GM18499 (cell line): Measurements from ENCODE around the gene PLPP6.
A peak's percentile ranks its signal among the peaks of the same experiment; 100 is the strongest.

Source experiments
- ATAC-seq: cut with Tn5 transposase; IDR thresholded peaks from one replicate; pipeline ENCODE4 v1.9.1; 2021; ENCODE audit warnings: moderate number of reproducible peaks; ENCODE audit not compliant: insufficient read depth, unreplicated experiment

Gene PLPP6

GRCh38 chr9:4661165-4661564, 929 bp upstream of the PLPP6 start:
- ATAC-seq, result no peak

- ATAC-seq, result no peak
These were observed 483 bp upstream of the PLPP6 start for GRCh38 chr9:4661611-4662010.

DNA sequence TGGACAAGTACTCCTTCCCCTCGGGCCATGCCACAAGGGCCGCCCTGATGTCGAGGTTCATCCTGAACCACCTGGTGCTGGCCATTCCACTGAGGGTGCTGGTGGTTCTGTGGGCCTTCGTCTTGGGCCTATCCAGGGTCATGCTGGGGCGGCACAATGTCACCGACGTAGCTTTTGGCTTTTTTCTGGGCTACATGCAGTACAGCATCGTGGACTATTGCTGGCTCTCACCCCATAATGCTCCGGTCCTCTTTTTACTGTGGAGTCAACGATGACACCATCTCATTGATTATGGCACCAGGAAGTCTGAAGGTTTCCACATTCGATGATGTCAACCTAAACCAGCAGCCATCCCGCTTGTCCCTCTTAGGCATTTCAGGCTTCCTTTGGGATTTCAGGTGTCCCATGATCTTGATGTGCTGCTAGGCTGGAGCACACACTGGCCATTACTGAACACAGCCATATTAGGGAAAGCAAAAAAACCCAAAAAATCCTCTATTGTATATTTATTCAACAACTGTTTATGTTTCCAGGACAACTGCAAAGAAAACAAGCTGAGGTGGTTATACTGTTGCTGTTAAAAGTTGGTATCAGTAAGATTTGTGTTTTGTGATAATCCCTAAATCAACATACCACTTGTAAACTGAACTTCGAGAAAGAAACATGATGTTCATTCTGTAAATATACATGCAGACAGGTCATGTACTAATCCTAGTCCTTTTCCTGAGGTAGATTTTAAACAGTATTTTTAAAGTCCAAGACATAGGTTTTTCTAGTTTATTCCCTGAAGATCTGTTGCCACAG, 1.1 kb downstream of the PLPP6 start:
- no peak for ATAC-seq

GRCh38 chr9:4663956-4664355, 1.9 kb downstream of the PLPP6 start:
- no peak for ATAC-seq

DNA sequence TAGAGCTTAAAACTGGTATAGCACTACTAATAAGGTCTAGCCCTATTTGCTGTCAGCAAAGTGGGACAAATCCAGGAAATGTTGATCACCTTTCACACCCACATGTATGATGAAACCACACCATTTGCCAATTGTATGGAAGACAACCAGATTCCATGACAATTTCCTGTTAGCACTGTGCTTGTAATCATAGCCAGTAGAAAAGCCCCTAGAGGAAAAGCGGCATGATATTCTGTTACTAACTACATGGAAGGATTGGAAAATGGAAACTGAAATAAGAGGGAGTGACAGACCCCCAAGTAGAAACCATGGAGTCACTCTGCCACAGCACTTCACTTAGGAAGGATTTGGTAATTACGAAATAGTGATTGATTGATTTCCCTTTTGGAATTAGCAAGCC, 3.3 kb downstream of the PLPP6 start:
- ATAC-seq, result no peak

GRCh38 chr9:4666042-4666699, 4.1 kb downstream of the PLPP6 start, which contains the start of gene SPATA6L:
Gene SPATA6L, minus strand, starts transcription at chr9:4666480. Its CDS starts 230 bp downstream, at chr9:4666250.
- no peak for ATAC-seq

- no peak for ATAC-seq
These were observed 5.6 kb downstream of the PLPP6 start for GRCh38 chr9:4667681-4668080.

DNA sequence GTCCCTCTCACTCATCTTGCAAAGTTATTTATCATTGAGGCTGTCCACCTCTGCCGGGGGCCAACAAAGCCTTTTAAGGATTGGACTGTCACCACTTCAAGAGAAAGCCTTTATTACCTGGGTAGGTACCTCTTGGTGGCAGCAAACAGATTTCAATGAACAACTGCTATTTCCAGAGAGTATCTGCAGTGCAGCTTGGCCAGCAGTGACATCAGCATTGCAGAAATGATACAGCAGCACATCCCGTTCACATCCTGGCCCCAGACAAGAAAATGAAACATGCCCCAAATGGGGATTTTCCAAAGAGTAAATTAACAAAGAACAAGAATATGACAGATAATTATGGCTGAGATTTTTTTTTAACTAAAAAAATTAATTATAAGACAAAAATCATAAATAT, 6.5 kb downstream of the PLPP6 start:
- ATAC-seq, result no peak

DNA sequence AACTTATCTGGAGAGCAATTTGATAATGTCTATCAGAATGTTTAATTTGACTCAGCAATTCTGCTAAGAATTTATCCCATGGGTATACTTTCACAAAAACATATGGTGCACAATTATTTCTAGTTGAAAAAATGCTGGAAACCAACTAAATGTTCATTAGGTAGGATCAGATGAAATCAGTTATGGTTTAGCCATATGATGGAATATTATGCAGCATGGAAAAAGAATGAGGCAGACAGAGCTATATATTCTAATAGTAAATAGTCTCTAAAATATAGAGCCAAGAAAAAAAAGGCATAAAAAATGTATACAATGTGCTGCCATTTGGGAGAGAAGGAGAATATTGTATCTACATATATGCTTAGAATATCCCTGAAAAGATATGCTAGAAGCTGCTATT, 7.8 kb downstream of the PLPP6 start:
- ATAC-seq, result no peak

DNA sequence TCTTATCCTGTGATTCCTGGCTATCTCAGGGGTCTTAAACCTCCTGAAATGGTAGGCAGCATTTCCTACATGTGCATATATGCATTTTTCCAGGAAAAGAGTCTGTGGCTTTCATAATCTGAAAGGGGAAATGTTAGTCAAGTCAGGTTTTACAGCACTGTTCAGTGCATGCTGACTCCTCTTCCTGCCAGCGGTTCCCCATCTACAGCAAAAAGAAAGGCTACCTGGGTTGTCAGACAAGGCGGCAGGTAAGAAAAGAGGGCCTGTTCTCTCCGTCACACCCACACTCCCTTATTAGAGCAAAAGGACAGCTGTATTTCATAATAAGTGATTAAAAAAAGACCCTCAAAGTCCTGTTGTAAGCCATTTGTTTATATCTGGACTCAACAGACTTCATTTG, 8.5 kb downstream of the PLPP6 start:
- no peak for ATAC-seq

GRCh38 chr9:4671737-4672136, 9.6 kb downstream of the PLPP6 start:
- ATAC-seq, result no peak

DNA sequence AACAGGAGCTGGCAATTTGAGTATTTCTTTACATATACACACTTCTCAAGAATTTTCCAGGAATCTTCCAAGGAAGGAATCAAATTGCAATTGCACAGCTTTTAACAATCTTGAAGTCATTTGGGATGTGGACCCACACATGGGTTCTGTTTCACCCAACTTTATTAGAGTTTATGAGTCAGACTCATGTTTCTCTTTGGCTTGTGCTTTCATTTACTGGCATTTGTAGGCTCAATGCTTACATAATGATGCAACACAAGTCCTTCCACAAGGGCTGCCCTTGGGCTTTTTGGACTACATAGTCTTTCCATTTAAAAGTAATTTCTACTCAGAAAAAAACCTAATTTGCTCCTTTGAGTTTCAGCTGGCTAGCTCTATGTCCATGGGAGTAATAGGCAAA, 12.7 kb downstream of the PLPP6 start:
- no peak for ATAC-seq

- ATAC-seq, result no peak
These were observed 15.3 kb downstream of the PLPP6 start for GRCh38 chr9:4677392-4677791.

- no peak for ATAC-seq
These were observed 16.7 kb downstream of the PLPP6 start for GRCh38 chr9:4678679-4679267.

GRCh38 chr9:4679268-4680172, 17.4 kb downstream of the PLPP6 start, which contains the start of gene CDC37L1:
Gene CDC37L1, plus strand, starts transcription at chr9:4679569. Its CDS starts 199 bp downstream, at chr9:4679768.
- peak; percentile 88 for ATAC-seq

- no peak for ATAC-seq
These were observed 18.1 kb downstream of the PLPP6 start for GRCh38 chr9:4680173-4680525.

GRCh38 chr9:4680750-4681149, 18.7 kb downstream of the PLPP6 start:
- ATAC-seq, result no peak

DNA sequence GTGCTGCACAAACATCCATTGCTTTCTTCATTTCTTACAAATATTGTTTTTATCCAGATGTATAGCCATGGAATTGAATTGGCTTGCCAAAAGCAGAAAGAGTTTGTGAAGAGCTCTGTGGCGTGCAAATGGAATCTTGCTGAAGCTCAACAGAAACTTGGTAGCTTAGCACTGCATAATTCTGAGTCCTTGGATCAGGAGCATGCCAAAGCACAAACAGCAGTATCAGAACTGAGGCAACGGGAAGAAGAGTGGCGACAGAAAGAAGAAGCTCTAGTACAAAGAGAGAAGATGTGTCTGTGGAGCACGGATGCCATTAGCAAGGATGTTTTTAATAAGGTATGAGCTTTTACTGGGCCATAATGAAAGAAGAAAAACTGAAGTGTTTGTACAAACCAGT, 22.7 kb downstream of the PLPP6 start:
- ATAC-seq, result no peak

DNA sequence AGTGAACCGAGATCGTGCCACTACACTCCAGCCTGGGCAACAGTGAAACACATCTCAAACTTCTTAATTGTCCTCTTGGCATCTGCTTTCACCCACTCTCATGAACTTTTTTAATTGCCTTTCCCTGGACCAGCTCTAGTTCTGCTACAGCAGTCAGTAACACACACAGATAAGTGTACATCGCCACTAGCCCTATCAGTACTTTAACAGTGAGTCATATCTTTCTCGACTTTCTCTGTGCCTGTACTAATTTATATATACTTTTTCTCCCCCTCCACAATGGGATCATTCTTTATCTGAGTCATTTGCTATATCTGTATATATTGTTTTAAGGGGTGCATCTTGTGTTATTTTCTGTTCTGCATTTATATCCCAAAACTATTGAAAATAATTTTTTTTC, 24.0 kb downstream of the PLPP6 start:
- ATAC-seq, result no peak

GRCh38 chr9:4686584-4686983, 24.5 kb downstream of the PLPP6 start:
- no peak for ATAC-seq
